Measurements from ENCODE around the gene NCBP1.

The NCBP1 gene

DNA sequence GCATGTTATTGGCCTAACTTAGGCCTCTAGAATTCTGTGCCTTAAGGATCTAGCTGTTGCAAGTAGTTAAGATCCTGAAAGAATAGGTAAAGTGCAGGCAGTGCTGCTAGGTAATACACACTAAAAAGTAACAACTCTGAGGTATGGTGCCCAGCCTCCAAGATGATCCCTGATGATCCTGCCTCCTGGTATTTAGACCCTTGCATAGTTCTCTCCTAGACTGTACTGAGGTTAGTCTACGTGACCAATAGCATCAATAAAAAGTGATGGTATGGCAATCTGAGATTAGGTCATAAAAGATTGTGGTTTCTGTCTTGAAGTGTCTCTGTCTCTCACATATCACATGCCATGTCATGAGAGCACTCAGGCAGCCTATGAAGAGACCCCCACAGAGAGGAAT is 9.7 kb upstream of the NCBP1 start (continued):
- TF ChIP-seq, protein P1, sequence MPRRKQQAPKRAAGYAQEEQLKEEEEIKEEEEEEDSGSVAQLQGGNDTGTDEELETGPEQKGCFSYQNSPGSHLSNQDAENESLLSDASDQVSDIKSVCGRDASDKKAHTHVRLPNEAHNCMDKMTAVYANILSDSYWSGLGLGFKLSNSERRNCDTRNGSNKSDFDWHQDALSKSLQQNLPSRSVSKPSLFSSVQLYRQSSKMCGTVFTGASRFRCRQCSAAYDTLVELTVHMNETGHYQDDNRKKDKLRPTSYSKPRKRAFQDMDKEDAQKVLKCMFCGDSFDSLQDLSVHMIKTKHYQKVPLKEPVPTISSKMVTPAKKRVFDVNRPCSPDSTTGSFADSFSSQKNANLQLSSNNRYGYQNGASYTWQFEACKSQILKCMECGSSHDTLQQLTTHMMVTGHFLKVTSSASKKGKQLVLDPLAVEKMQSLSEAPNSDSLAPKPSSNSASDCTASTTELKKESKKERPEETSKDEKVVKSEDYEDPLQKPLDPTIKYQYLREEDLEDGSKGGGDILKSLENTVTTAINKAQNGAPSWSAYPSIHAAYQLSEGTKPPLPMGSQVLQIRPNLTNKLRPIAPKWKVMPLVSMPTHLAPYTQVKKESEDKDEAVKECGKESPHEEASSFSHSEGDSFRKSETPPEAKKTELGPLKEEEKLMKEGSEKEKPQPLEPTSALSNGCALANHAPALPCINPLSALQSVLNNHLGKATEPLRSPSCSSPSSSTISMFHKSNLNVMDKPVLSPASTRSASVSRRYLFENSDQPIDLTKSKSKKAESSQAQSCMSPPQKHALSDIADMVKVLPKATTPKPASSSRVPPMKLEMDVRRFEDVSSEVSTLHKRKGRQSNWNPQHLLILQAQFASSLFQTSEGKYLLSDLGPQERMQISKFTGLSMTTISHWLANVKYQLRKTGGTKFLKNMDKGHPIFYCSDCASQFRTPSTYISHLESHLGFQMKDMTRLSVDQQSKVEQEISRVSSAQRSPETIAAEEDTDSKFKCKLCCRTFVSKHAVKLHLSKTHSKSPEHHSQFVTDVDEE (CRISPR knock-in tag; IDR thresholded peaks at IDR 0.05) = no peak
- TF ChIP-seq ZFP3 (CRISPR knock-in tag; IDR thresholded peaks at IDR 0.05) = no peak

DNA sequence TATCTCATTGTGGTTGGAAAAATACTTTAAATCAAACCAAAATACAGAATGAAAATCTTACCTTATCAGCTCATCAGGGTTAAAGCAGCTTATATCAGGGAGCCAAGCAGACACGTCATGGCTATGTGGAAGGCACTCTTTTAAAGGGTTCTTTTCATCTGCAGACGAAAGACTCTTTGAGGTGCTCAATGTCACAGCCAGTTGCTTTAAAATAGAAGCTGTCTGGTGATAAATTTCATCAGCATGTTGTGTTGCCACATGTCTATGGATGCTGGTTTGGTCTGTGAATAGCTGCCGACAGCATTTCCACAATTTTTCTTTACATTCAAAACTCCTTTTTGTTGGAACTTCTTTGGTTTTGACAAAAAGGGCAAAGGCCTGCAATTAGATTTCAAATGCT is 8.0 kb upstream of the NCBP1 start:
- no peak for ATAC-seq
- TF ChIP-seq TOX (CRISPR knock-in tag; IDR thresholded peaks at IDR 0.05; ENCODE audit: borderline replicate concordance) (no peak), ARNTL (CRISPR knock-in tag; IDR thresholded peaks at IDR 0.05; ENCODE audit: borderline replicate concordance, low read depth) (no peak), ZNF70 (CRISPR knock-in tag; IDR thresholded peaks at IDR 0.05) (no peak), ZNF8 (CRISPR knock-in tag; IDR thresholded peaks at IDR 0.05) (no peak), ZFP3 (CRISPR knock-in tag; IDR thresholded peaks at IDR 0.05) (no peak), BACH2 (CRISPR knock-in tag; IDR thresholded peaks at IDR 0.05; ENCODE audit: borderline replicate concordance) (no peak), SNAI2 (CRISPR knock-in tag; IDR thresholded peaks at IDR 0.05) (no peak), CSDC2 (CRISPR knock-in tag; IDR thresholded peaks at IDR 0.05) (no peak), ISL1 (CRISPR knock-in tag; IDR thresholded peaks at IDR 0.05) (no peak), OSR1 (CRISPR knock-in tag; IDR thresholded peaks at IDR 0.05) (no peak), ZNF565 (CRISPR knock-in tag; conservative IDR thresholded peaks at IDR 0.05; ENCODE audit: low read depth) (no peak), ZC3H10 (CRISPR knock-in tag; IDR thresholded peaks at IDR 0.05) (no peak), GLIS3 (CRISPR knock-in tag; IDR thresholded peaks at IDR 0.05) (no peak), TCF4 (CRISPR knock-in tag; IDR thresholded peaks at IDR 0.05; ENCODE audit: borderline replicate concordance) (no peak)
- TF ChIP-seq, protein P2, sequence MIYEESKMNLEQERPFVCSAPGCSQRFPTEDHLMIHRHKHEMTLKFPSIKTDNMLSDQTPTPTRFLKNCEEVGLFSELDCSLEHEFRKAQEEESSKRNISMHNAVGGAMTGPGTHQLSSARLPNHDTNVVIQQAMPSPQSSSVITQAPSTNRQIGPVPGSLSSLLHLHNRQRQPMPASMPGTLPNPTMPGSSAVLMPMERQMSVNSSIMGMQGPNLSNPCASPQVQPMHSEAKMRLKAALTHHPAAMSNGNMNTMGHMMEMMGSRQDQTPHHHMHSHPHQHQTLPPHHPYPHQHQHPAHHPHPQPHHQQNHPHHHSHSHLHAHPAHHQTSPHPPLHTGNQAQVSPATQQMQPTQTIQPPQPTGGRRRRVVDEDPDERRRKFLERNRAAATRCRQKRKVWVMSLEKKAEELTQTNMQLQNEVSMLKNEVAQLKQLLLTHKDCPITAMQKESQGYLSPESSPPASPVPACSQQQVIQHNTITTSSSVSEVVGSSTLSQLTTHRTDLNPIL (CRISPR knock-in tag; IDR thresholded peaks at IDR 0.05; ENCODE audit: low read depth) = no peak
- TF ChIP-seq, protein P3, sequence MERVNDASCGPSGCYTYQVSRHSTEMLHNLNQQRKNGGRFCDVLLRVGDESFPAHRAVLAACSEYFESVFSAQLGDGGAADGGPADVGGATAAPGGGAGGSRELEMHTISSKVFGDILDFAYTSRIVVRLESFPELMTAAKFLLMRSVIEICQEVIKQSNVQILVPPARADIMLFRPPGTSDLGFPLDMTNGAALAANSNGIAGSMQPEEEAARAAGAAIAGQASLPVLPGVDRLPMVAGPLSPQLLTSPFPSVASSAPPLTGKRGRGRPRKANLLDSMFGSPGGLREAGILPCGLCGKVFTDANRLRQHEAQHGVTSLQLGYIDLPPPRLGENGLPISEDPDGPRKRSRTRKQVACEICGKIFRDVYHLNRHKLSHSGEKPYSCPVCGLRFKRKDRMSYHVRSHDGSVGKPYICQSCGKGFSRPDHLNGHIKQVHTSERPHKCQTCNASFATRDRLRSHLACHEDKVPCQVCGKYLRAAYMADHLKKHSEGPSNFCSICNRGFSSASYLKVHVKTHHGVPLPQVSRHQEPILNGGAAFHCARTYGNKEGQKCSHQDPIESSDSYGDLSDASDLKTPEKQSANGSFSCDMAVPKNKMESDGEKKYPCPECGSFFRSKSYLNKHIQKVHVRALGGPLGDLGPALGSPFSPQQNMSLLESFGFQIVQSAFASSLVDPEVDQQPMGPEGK (CRISPR knock-in tag; IDR thresholded peaks at IDR 0.05; ENCODE audit: borderline replicate concordance) = no peak
- TF ChIP-seq, protein P1 (CRISPR knock-in tag; IDR thresholded peaks at IDR 0.05) = no peak
- TF ChIP-seq, protein P4, sequence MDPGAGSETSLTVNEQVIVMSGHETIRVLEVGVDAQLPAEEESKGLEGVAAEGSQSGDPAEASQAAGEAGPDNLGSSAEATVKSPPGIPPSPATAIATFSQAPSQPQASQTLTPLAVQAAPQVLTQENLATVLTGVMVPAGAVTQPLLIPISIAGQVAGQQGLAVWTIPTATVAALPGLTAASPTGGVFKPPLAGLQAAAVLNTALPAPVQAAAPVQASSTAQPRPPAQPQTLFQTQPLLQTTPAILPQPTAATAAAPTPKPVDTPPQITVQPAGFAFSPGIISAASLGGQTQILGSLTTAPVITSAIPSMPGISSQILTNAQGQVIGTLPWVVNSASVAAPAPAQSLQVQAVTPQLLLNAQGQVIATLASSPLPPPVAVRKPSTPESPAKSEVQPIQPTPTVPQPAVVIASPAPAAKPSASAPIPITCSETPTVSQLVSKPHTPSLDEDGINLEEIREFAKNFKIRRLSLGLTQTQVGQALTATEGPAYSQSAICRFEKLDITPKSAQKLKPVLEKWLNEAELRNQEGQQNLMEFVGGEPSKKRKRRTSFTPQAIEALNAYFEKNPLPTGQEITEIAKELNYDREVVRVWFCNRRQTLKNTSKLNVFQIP (CRISPR knock-in tag; IDR thresholded peaks at IDR 0.05; ENCODE audit: borderline replicate concordance, low read depth) = no peak
- TF ChIP-seq, protein P5, sequence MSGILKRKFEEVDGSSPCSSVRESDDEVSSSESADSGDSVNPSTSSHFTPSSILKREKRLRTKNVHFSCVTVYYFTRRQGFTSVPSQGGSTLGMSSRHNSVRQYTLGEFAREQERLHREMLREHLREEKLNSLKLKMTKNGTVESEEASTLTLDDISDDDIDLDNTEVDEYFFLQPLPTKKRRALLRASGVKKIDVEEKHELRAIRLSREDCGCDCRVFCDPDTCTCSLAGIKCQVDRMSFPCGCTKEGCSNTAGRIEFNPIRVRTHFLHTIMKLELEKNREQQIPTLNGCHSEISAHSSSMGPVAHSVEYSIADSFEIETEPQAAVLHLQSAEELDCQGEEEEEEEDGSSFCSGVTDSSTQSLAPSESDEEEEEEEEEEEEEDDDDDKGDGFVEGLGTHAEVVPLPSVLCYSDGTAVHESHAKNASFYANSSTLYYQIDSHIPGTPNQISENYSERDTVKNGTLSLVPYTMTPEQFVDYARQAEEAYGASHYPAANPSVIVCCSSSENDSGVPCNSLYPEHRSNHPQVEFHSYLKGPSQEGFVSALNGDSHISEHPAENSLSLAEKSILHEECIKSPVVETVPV (CRISPR knock-in tag; IDR thresholded peaks at IDR 0.05) = no peak
